ES-I3 (cell line): ENCODE measurements around the gene NME2.
"Not testable (repeated sequence)": the region's sequence is repeated elsewhere in the genome, so short reads cannot be mapped to it uniquely, and the experiment has no call there.

Experiments used
- H3K36me3 ChIP-seq: 2 replicates; pipeline ENCODE4 v1.6.1; 2013; ENCODE audit warnings: mild to moderate bottlenecking, low read length, control low read depth, moderate library complexity; ENCODE audit not compliant: insufficient read depth
- H3K4me1 ChIP-seq: 2 replicates; pipeline ENCODE4 v1.6.1; 2013; ENCODE audit warnings: mild to moderate bottlenecking, control low read depth, low read length; ENCODE audit not compliant: insufficient read depth
- H3K9ac ChIP-seq: 2 replicates; pipeline ENCODE4 v1.6.1; 2013; ENCODE audit warnings: low read depth, mild to moderate bottlenecking, low read length, moderate library complexity
- H3K9me3 ChIP-seq: 2 replicates; pipeline ENCODE4 v1.6.1; 2013; ENCODE audit warnings: mild to moderate bottlenecking, low read length, moderate library complexity; ENCODE audit not compliant: control insufficient read depth, insufficient read depth

The NME2 gene

DNA sequence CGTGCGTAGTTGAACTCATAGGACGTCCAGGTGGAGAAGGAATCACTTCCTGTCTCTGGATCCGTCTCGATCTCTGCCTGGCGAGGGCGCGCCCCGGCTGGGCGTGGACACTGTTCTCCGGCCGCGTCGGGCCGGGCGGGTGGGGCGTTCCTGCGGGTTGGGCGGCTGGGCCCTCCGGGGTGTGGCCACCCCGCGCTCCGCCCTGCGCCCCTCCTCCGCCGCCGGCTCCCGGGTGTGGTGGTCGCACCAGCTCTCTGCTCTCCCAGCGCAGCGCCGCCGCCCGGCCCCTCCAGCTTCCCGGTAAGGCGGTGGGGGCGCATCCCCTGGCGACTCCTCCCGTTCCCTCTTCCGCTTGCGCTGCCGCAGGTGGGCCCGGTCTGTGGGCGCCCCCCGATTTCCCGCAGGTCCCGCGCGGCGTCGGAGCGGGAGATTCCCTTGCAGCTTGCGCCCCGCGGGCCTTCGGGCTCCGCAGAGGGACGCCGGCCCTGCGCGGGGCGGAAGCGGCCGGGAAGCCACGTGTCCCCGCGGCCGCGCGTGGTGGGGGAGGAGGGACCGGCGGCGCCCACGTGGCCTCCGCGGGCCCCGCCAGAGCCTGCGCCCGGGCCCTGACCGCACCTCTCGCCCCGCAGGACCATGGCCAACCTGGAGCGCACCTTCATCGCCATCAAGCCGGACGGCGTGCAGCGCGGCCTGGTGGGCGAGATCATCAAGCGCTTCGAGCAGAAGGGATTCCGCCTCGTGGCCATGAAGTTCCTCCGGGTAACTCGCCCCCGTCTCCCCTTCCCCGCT is at the start of gene NME2:
TSS of gene NME2 (plus strand) at position 214 of the 789 bp plus-strand sequence. CDS start at position 634, 420 bp downstream.
- H3K9me3 ChIP-seq = no peaks in the 10 kb centered on the region
- peak within 1 kb of the TSS; percentile 99 for H3K9ac ChIP-seq
- H3K4me1 ChIP-seq = no peaks in the 10 kb centered on the region
- peaks cover 35% of the 10 kb centered on the region for H3K36me3 ChIP-seq

DNA sequence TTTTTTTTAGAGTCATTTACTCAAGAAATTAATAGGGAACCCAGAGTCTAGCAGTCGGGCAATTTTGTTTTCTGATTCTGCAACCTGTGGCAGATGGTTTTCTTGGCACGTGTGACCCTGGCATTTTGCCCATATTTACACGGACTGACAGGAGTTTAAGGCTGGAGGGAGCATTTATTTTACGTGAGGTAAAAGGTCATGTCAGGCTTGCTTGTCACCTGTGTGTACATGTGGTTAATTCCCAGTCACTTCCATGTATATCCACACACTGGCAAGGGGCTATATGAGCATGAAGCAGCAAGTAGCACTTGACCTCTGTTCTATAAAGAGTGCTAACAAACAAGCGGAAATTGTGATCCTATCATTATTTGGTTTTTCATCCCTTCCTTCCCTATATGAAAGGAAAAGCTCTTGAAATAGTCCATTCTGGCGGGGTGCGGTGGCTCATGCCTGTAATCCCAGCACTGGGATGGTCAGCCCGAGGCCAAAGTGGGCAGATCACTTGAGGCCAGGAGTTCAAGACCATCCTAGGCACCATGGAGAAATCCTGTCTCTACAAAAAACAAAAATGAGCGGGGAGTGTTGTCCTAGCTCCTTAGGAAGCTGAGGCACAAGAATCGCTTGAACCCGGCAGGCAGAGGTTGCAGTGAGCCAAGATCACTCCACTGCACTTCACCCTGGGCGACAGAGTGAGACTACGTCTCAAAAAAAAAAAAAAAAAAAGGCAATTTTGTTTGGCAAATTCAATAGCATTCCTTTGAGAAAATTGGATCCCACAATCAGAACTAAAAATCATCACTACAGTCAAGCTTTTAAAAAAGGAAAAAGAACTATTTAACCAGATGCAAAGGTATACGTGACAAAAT is 47.6 kb upstream of the NME2 start:
- peak overlapping the region; percentile 95; the same call in 1 of the 2 replicates for H3K9ac ChIP-seq
- H3K4me1 ChIP-seq = peaks cover 5% of the 10 kb centered on the region; the same call in 1 of the 2 replicates
- H3K9me3 ChIP-seq = no peaks in the 10 kb centered on the region
- no peaks in the 10 kb centered on the region for H3K36me3 ChIP-seq

GRCh38 chr17:51119415-51120356 is 46.5 kb upstream of the NME2 start:
- Histone ChIP-seq H3K4me1 (peaks cover 5% of the 10 kb centered on the region; the same call in 1 of the 2 replicates), H3K9ac (peak overlapping the region; percentile 95), H3K9me3 (no peaks in the 10 kb centered on the region), H3K36me3 (no peaks in the 10 kb centered on the region)

GRCh38 chr17:51120357-51120738 is 45.9 kb upstream of the NME2 start:
- H3K9me3 ChIP-seq = no peaks in the 10 kb centered on the region
- peaks cover 5% of the 10 kb centered on the region; the same call in 1 of the 2 replicates for H3K4me1 ChIP-seq
- peak overlapping the region; percentile 95 for H3K9ac ChIP-seq
- no peaks in the 10 kb centered on the region for H3K36me3 ChIP-seq

GRCh38 chr17:51120739-51121619 is 45.2 kb upstream of the NME2 start, which contains the start of gene SPAG9:
TSS of gene SPAG9 (minus strand) at chr17:51120868. CDS start at chr17:51120656, 212 bp downstream.
- no peaks in the 10 kb centered on the region for H3K36me3 ChIP-seq
- H3K9me3 ChIP-seq = no peaks in the 10 kb centered on the region
- peaks cover 5% of the 10 kb centered on the region; the same call in 1 of the 2 replicates for H3K4me1 ChIP-seq
- peak within 1 kb of the TSS; percentile 95 for H3K9ac ChIP-seq

GRCh38 chr17:51121620-51122472 is 44.4 kb upstream of the NME2 start:
- H3K9ac ChIP-seq = peak overlapping the region; percentile 93
- H3K9me3 ChIP-seq = no peaks in the 10 kb centered on the region
- peaks cover 5% of the 10 kb centered on the region; the same call in 1 of the 2 replicates for H3K4me1 ChIP-seq
- no peaks in the 10 kb centered on the region for H3K36me3 ChIP-seq

DNA sequence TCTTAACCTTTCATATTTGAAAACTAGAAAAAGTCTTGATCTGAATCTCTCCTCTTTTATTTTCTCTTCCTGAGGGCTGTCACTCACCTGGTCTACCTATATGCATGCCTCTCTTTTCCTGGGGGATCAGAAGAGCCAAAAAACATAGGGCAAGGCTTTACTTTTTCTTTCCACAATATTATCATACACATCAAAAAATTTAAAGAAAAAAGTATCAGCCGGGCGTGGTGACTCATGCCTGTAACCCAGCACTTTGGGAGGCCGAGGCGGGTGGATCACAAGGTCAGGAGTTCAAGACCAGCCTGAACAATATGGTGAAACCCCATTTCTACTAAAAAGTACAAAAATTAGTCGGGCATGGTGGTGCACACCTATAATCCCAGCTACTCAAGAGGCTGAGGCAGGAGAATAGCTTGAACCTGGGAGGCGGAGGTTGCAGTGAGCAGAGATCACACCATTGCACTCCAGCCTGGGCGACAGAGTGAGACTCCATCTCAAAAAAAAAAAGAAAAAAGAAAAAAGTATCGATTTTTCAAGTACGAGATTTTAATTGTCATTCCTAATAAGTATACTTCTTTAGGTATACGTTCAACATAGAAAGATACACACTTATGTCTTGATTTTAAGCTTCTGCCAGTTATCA is 43.6 kb upstream of the NME2 start:
- not testable (repeated sequence) for H3K4me1 ChIP-seq, H3K36me3 ChIP-seq, H3K9me3 ChIP-seq
- H3K9ac ChIP-seq = peak overlapping the region; percentile 93

- H3K4me1 ChIP-seq = no peaks in the 10 kb centered on the region; the same call in 1 of the 2 replicates
- no peaks in the 10 kb centered on the region for H3K36me3 ChIP-seq
- no peaks in the 10 kb centered on the region for H3K9me3 ChIP-seq
- H3K9ac ChIP-seq = no peak overlapping the region
These were observed 41.3 kb upstream of the NME2 start for GRCh38 chr17:51124640-51125503.

DNA sequence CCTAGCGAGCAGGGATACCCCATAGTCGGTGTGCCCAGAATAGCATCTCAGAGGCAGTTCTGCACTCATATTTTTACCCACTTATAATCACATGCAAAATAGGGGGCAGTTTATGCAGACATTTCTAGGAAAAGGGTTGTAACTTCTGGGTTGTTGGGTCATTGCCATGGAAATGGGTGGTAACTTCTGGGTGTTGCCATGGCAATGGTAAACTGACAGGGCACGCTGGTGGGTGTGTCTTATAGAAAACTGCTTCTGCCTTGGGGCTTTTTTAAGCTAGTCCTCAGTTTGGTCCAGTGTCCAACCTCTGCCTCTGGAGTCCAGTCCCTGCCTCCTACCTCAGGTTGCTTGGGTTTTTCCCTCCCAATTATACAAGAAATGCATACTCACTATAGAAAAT is 38.1 kb upstream of the NME2 start:
- peaks cover 5% of the 10 kb centered on the region; the same call in 1 of the 2 replicates for H3K4me1 ChIP-seq
- no peak overlapping the region for H3K9ac ChIP-seq
- H3K36me3 ChIP-seq = no peaks in the 10 kb centered on the region
- H3K9me3 ChIP-seq = no peaks in the 10 kb centered on the region

GRCh38 chr17:51132964-51133319 is 33.3 kb upstream of the NME2 start:
- H3K9ac ChIP-seq = no peak overlapping the region
- H3K36me3 ChIP-seq = no peaks in the 10 kb centered on the region
- no peaks in the 10 kb centered on the region; the same call in 1 of the 2 replicates for H3K9me3 ChIP-seq
- peaks cover 5% of the 10 kb centered on the region; the same call in 1 of the 2 replicates for H3K4me1 ChIP-seq

DNA sequence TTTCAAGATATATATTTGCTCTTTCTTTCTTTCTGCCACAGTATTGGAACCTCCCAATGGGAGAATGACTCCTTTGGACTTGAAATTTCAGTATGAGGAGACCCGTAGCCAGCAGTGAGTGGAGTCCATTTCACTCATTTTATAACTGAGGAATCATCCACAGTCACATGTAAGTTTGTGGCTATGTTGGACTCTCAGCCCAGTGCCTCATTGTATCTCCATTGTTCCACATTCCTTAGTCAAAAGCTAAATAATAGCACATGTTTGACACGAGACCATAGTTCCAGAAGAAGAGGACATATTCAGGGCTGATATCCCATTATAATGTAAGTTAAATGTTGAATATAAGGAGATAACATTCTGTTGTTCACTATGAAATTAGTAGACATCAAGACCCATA is 32.8 kb upstream of the NME2 start:
- Histone ChIP-seq H3K4me1 (peaks cover 5% of the 10 kb centered on the region; the same call in 1 of the 2 replicates), H3K9ac (no peak overlapping the region), H3K36me3 (no peaks in the 10 kb centered on the region), H3K9me3 (no peaks in the 10 kb centered on the region; the same call in 1 of the 2 replicates)
